T-helper 22 cell (primary cell): ENCODE measurements around the gene HPCAL1.

Source experiments
- DNase-seq: peaks from one replicate; pipeline ENCODE4 v3.0.0-alpha.2; 2020; ENCODE audit warnings: low read depth

Gene HPCAL1

GRCh38 chr2:10389573-10389972, 86.9 kb downstream of the HPCAL1 start:
- no peak for DNase-seq

DNA sequence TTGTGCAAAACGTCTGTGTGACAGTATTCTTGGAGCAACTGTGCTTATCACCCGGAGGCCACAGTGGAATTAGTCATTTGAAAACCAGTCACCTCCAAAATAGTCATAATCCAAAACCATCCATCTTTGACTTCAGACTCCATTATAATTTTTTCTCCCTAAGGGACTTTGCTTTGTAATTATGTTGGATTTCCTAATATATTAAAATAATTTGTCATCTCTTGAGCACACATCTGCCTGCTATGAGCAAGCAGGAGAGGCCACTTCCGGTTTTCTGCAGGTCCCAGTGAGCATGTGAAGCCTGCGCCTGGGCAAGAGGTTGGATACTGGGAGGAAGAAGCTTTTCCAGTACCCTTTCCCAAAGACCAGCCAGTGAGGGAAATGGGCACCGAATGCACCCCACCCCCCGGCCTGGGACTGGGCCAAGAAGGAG, 87.7 kb downstream of the HPCAL1 start:
- DNase-seq: no peak

- no peak for DNase-seq
Observed at GRCh38 chr2:10392100-10392499, 89.4 kb downstream of the HPCAL1 start.

GRCh38 chr2:10392548-10392947, 89.8 kb downstream of the HPCAL1 start:
- no peak for DNase-seq

DNA sequence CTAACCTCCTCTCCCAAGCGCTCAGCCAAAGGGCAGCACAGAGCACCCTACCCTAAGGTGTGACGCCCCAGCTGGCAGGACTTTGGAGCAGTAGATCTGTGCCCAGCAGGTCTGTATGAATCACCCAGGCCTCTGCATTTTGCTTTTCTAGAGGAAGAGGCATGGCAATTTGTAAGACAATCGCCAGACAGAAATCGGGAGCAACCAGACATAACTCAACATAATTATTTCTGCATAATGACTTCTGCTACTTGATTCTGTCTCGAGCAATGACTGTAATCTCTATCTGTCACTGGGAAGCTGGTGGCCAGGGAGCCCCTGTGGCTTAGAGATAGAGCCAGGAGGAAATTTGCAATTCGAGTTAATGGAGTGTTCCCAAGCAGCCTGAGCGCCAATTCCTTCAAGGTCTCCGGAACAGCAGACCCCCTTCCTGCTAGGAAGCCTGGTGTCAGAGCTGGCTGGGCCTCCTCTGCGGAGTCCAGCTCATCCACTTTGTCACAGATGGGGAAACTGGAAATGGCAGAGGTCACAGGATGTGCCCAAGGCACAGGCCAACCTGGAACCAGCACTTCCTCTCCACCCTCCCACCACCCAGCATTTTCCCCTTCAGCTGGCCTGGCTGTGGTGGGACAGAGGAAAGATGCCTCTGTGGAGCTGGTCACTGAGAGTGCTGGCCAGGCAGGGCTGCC, 90.4 kb downstream of the HPCAL1 start:
- no peak for DNase-seq

DNA sequence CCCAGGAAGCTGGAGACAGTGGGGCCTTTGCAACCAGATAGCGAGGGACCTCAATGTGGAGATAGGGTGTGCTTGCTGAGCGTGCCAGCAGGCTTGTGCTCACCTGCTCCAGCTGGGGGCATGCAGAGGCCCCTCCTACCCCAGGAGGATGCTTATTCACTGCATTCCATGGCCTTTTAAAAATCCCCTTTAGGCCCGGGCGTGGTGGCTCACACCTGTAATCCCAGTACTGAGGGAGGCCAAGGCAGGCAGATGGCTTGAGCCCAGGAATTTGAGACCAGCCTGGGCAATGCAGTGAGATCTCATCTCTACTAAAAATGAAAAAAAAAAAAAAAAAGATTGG, 90.9 kb downstream of the HPCAL1 start:
- no peak for DNase-seq

- no peak for DNase-seq
Observed at GRCh38 chr2:10395893-10396292, 93.2 kb downstream of the HPCAL1 start.

DNA sequence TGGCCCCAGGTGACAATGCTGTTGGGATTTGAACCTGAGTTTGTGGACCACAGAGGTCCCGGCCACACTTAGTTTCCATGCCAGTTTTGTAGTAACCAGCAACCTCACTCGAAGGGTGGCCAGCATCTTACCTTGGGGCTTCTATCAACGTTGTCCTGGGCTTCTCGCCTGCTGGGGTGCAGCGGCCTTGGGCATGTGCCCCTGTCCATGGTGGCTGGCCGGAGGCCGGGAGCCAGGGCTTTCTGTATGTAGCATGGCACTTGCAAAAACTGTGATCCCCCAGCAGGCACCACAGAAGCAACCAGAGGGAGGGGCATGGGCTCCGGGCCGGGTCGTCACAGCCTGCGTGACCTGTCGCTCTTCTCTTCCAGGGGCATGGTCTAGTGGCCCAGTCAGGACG, 93.8 kb downstream of the HPCAL1 start:
- DNase-seq: no peak

DNA sequence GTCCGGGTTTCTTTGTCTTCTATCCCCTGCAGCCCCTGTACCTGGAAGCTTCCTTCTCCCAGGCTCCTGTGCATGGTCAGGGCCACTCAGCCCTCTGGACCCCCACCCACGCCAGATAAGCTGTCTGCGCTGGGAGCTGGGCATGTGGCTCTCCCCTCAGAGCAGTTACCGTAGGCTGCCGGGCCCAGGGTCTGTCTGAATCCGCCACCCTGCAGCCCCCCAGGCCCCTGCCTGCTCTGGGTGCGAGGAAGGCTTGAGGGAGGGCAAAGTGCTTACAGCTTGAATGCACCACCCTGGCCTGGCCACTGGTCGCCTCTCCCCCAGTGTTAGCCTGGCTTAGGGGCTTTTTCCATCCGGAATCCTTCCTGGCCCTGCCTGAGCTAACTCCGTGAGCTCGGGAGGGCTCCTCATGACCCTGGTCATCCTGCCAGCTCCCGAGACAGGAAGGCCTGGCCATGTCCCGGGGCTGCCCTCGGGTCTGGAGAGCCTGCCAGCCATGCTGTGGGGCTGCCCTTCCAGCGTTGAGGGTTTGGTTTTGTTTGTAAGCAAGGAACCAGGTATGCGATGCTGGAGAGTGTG, 94.7 kb downstream of the HPCAL1 start:
- DNase-seq: no peak

DNA sequence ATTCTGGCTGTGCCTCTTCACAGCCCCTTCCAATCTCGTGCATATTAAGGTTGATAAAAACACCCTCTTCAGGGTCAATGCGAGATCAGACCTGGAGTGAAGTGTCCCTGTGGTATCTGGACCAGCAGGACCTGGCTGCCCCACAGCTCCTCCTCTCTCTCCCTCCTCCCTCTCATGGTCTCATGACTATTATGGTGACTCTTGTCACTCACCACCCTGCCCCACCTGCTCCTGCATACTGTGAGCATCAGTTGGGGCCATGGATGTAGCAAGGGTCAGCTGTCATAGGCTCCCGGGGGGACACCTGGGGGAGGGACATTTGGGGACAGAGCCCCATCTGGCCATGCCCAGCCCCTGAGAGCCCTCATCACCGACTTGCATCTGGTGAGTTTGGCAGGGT, 95.2 kb downstream of the HPCAL1 start:
- no peak for DNase-seq

- DNase-seq: no peak
Observed at GRCh38 chr2:10398496-10398895, 95.8 kb downstream of the HPCAL1 start.

- no peak for DNase-seq
Observed at GRCh38 chr2:10399358-10399757, 96.7 kb downstream of the HPCAL1 start.

GRCh38 chr2:10400002-10400401, 97.3 kb downstream of the HPCAL1 start:
- no peak for DNase-seq

- DNase-seq: no peak
Observed at GRCh38 chr2:10400568-10400977, 97.9 kb downstream of the HPCAL1 start.

- no peak for DNase-seq
Observed at GRCh38 chr2:10400978-10401951, 98.6 kb downstream of the HPCAL1 start.

DNA sequence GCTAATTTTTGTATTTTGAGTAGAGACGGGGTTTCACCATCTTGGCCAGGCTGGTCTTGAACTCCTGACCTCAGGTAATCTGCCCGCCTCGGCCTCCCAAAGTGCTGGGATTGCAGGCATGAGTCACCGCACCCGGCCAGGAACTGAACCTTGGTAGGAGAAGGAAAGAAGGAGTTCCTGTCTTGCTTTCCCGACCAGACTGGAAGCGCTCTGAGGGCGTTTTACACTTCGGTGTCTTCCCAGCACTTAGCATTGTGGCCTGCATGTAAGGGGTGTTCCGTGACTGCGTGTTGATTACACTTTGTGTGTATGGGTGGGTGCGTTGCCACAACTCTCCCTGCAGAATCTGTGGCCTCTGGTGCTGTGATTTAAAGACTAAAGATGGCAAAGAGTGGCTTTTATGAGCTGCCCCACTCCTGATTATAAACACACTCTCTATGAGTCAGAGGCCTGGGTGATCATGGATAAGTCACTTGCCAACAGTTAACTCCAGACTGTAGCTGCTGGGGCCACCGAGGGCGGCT, 99.4 kb downstream of the HPCAL1 start:
- no peak for DNase-seq

DNA sequence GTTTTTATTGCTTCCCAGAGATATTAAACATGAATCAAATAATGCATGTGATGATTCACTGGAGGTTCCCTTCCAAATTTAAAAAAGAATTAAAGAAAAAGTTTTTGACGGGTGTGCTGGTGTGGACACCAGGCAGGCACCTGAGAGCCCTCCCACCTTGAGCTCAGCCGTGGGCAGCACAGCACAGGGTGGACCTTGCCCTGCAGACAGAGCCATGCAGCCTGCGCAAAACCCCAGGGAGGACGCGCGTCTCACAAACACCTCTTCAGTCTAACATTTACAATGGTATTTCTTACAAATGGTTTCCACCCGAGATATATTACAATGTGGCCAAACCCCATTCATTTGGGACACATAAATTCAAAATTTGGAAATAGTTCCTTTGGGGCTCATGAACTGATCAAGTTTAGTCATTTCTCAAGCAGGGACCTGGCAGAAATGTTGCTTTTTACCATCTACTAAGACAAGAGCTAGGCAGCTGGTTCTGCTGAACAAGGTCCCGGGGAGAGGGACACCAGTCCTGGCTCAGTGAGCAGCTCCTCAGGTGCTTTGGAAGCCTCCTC, 100.0 kb downstream of the HPCAL1 start:
- no peak for DNase-seq

GRCh38 chr2:10404324-10405143, 101.8 kb downstream of the HPCAL1 start:
- no peak for DNase-seq

DNA sequence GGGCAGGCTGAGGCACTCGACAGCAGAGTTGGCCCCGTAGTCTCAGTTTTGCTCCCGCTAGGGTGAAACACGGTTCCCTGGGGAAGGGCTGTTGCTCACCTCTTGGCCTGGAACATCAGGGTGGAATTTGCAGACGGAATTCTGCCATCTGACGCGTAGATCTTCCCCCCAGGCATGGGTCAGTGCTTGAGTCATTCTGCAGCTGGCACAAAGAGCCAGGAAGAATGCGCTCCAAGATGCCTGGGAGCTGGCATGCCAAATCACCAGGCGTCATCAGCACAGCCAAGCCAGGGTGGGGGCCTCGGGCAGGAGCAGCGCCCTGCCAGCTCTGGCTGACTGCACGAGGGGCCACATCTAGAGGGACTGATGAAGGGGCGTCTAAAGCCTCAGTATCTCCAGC, 102.7 kb downstream of the HPCAL1 start:
- DNase-seq: no peak

DNA sequence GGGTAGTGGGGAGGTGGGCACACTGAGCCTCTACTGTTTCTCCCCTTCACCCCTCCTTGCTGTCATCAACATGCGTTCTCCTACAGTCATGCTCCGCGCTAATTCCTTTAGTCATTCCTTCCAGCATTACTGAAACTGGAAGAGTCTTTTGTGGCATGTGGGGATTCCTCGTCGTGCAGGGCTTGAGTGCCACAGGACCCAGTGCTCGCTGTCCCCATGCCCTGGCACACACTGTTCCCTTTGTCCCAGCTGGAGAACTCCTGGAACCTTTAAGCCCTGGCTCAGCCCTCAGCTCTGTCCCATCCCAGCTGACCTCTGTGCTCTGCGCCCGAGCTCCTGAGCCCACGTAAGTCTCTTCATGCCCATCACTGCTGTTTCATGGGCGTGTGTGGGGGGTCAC, 103.3 kb downstream of the HPCAL1 start:
- no peak for DNase-seq

DNA sequence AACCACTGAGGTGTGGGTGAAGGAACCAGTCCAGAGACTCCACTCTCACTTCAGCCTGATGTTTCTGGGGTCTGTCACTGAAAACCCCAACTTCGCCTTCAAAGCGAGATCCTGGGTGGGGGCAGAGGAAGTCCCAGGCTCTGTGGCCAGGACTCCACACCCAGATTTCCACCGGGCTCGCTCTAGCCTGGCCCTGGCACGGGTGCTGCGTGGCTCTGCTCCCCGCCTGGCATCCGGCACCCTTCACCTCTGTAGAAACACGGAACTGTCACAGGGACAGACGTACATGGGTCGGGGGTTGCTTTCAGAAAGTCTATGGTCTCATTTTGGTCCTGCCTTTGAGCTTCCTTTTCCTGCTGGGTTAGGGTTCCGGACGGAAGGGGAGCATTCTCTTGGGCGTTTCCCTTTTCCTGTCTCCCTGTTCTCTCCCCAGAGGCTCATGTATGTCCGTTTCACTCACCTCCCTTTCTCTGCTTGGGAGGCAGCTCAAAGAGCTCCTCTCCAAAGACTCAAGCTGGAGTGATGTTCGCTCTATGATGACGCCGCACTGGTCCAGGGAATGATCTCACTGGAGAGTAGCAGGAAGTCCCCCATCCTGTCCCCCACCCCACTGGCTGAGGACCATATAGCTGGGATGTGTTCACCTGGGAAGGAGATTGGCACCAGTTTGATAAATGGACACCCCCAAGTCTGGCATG, 103.9 kb downstream of the HPCAL1 start:
- no peak for DNase-seq
